Esophagus mucosa (tissue), 1 donor: ENCODE measurements around the gene UNC5A. TPM values are rescaled to one million over a fixed set of nuclear protein-coding genes. Genes with fewer than 3 reads are reported as not detected.

Experiments used
- ATAC-seq: fragments of 200-7000 bp; cut with Tn5 transposase; one replicate; pipeline ENCODE4 v1.9.1; 2020
- total RNA-seq: library from RNA; stranded (reverse); gene quantifications from one replicate; pipeline ENCODE4 v1.2.4, GENCODE V29; 2023
- donor health status: DM: yes; HTN: yes; CAD: no.

UNC5A gene
- total RNA-seq, 1 donor from 2014 or later: not detected

- no peak for ATAC-seq
These were observed 28.5 kb upstream of the UNC5A start for GRCh38 chr5:176781638-176782570.

- peak; percentile 84 for ATAC-seq
These were observed 25.9 kb upstream of the UNC5A start for GRCh38 chr5:176784218-176785165.

GRCh38 chr5:176785184-176786145, 24.9 kb upstream of the UNC5A start:
- ATAC-seq: no peak

- ATAC-seq: no peak
These were observed 22.7 kb upstream of the UNC5A start for GRCh38 chr5:176787676-176788075.

- ATAC-seq: no peak
These were observed 22.3 kb upstream of the UNC5A start for GRCh38 chr5:176788091-176788490.

GRCh38 chr5:176788941-176789872, 21.2 kb upstream of the UNC5A start:
- ATAC-seq: no peak

GRCh38 chr5:176789873-176790615, 20.3 kb upstream of the UNC5A start:
- ATAC-seq: no peak

GRCh38 chr5:176790941-176791340, 19.4 kb upstream of the UNC5A start:
- no peak for ATAC-seq

GRCh38 chr5:176792655-176793342, 17.6 kb upstream of the UNC5A start:
- ATAC-seq: no peak

- ATAC-seq: peak; percentile 37
These were observed 17.0 kb upstream of the UNC5A start for GRCh38 chr5:176793343-176793699.

- ATAC-seq: no peak
These were observed 16.6 kb upstream of the UNC5A start for GRCh38 chr5:176793736-176794135.

GRCh38 chr5:176794509-176794908, 15.8 kb upstream of the UNC5A start:
- no peak for ATAC-seq

- peak; percentile 17 for ATAC-seq
These were observed 13.9 kb upstream of the UNC5A start for GRCh38 chr5:176796411-176796810.

- no peak for ATAC-seq
These were observed 13.4 kb upstream of the UNC5A start for GRCh38 chr5:176796970-176797369.

- no peak for ATAC-seq
These were observed 12.8 kb upstream of the UNC5A start for GRCh38 chr5:176797456-176798050.

GRCh38 chr5:176798086-176798876, 12.1 kb upstream of the UNC5A start:
- no peak for ATAC-seq

- ATAC-seq: no peak
These were observed 11.4 kb upstream of the UNC5A start for GRCh38 chr5:176798949-176799348.

GRCh38 chr5:176799488-176799887, 10.9 kb upstream of the UNC5A start:
- no peak for ATAC-seq
